Measurements from ENCODE around the gene USPL1. TPM values are rescaled to one million over a fixed set of nuclear protein-coding genes. Genes with fewer than 3 reads are reported as not detected.

Gene USPL1
- polyA plus RNA-seq, 2 of the 4 experiments (the other 2 are of a cell fraction): 7.6 to 22.7 TPM

GRCh38 chr13:30700364-30700763 is 82.6 kb downstream of the USPL1 start (continued):
- TF ChIP-seq, protein P1, sequence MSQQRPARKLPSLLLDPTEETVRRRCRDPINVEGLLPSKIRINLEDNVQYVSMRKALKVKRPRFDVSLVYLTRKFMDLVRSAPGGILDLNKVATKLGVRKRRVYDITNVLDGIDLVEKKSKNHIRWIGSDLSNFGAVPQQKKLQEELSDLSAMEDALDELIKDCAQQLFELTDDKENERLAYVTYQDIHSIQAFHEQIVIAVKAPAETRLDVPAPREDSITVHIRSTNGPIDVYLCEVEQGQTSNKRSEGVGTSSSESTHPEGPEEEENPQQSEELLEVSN (IDR thresholded peaks at IDR 0.05; ENCODE audit: borderline replicate concordance, low read depth): no peak

- 71% methylated on average over 4 of the region's 4 CpGs for WGBS (ENCODE audit: missing lambda C conversion rate)
- H3K4me1 ChIP-seq: no peaks in the 10 kb centered on the region
- no peak overlapping the region for H3K27ac ChIP-seq
- DNase-seq (ENCODE audit: low read depth in 1 of 2, low spot score in 1 of 2): no peak
- no peaks in the 10 kb centered on the region for H3K9me3 ChIP-seq
- H3K4me3 ChIP-seq: no peak overlapping the region
- POLR2A ChIA-PET: no interaction called here
- CTCF ChIA-PET: no interaction called here
- TF ChIP-seq HOXA7 (CRISPR knock-in tag; IDR thresholded peaks at IDR 0.05) (no peak), MAX (IDR thresholded peaks at IDR 0.05) (no peak), NR3C1 (IDR thresholded peaks at IDR 0.05) (no peak), TP53 (CRISPR knock-in tag; IDR thresholded peaks at IDR 0.05) (no peak), TFCP2L1 (CRISPR knock-in tag; IDR thresholded peaks at IDR 0.05) (no peak), RCOR1 (IDR thresholded peaks at IDR 0.05; ENCODE audit: low read depth, low read length) (no peak), NPAS2 (CRISPR knock-in tag; IDR thresholded peaks at IDR 0.05; ENCODE audit: borderline replicate concordance) (no peak), RAD21 (conservative IDR thresholded peaks at IDR 0.05 in 1 of 2, IDR thresholded peaks at IDR 0.05 in 1 of 2) (no peak), ELK1 (IDR thresholded peaks at IDR 0.05; ENCODE audit: low read depth, low read length) (no peak), HES2 (IDR thresholded peaks at IDR 0.05) (no peak), RFX5 (IDR thresholded peaks at IDR 0.05) (no peak), ESRRA (IDR thresholded peaks at IDR 0.05; ENCODE audit: borderline replicate concordance, low read length) (no peak), EP300 (IDR thresholded peaks at IDR 0.05) (no peak), MAFK (IDR thresholded peaks at IDR 0.05; ENCODE audit: partially characterized antibody) (no peak), RNF2 (IDR thresholded peaks at IDR 0.05; ENCODE audit: borderline replicate concordance, low read depth) (no peak), ZFP36 (IDR thresholded peaks at IDR 0.05; ENCODE audit: borderline replicate concordance, partially characterized antibody) (no peak), MYC (IDR thresholded peaks at IDR 0.05; ENCODE audit: borderline replicate concordance, low read length) (no peak)
- TF ChIP-seq, protein P2, sequence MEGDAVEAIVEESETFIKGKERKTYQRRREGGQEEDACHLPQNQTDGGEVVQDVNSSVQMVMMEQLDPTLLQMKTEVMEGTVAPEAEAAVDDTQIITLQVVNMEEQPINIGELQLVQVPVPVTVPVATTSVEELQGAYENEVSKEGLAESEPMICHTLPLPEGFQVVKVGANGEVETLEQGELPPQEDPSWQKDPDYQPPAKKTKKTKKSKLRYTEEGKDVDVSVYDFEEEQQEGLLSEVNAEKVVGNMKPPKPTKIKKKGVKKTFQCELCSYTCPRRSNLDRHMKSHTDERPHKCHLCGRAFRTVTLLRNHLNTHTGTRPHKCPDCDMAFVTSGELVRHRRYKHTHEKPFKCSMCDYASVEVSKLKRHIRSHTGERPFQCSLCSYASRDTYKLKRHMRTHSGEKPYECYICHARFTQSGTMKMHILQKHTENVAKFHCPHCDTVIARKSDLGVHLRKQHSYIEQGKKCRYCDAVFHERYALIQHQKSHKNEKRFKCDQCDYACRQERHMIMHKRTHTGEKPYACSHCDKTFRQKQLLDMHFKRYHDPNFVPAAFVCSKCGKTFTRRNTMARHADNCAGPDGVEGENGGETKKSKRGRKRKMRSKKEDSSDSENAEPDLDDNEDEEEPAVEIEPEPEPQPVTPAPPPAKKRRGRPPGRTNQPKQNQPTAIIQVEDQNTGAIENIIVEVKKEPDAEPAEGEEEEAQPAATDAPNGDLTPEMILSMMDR (IDR thresholded peaks at IDR 0.05): no peak
- TF ChIP-seq, protein P3, sequence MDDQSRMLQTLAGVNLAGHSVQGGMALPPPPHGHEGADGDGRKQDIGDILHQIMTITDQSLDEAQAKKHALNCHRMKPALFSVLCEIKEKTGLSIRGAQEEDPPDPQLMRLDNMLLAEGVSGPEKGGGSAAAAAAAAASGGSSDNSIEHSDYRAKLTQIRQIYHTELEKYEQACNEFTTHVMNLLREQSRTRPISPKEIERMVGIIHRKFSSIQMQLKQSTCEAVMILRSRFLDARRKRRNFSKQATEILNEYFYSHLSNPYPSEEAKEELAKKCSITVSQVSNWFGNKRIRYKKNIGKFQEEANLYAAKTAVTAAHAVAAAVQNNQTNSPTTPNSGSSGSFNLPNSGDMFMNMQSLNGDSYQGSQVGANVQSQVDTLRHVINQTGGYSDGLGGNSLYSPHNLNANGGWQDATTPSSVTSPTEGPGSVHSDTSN (IDR thresholded peaks at IDR 0.05): no peak
- ATAC-seq: no peak
- no peak for FAIRE-seq
- H3K4me2 ChIP-seq: no peak overlapping the region
Measured at GRCh38 chr13:30702006-30702405, 84.3 kb downstream of the USPL1 start.

DNA sequence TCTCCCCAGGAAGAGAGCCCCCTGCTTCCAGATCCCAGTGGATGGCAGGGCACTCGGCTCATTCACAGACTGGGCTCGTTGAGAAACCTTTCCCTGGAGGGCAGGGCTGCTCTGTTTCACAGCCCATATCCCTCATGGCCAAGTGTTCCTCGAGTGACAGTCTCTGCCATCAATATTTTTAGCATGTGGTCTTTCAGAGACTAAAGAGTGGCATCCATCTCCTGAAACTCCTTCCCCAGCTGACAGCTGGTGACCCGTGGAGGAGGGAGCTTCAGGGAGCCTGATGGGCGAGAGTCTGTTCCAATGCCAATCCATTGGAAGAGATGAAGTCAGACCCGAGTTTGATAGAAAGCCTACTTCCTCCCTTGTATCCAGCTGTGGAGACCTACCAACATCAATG is 86.9 kb downstream of the USPL1 start:
- ChIA-PET CTCF (interaction anchor here (0.7 to 4.1 kb wide), 3 partner anchors 12 to 99 kb away, joined by 3 to 21 read pairs (median 3); no protein-coding TSS in a partner anchor), POLR2A (no interaction called here)
- 34% methylated on average over 5 of the region's 6 CpGs for WGBS (ENCODE audit: missing lambda C conversion rate)
- no peaks in the 10 kb centered on the region for H3K4me1 ChIP-seq
- H3K27ac ChIP-seq: no peak overlapping the region
- no peak for TF ChIP-seq ELK1 (IDR thresholded peaks at IDR 0.05; ENCODE audit: low read depth, low read length)
- no peak for TF ChIP-seq ESRRA (IDR thresholded peaks at IDR 0.05; ENCODE audit: borderline replicate concordance, low read length)
- no peak for TF ChIP-seq MAX (IDR thresholded peaks at IDR 0.05)
- TF ChIP-seq FOSB (CRISPR knock-in tag; IDR thresholded peaks at IDR 0.05): no peak
- no peak for TF ChIP-seq ZSCAN20 (CRISPR knock-in tag; IDR thresholded peaks at IDR 0.05)
- no peak for TF ChIP-seq RNF2 (IDR thresholded peaks at IDR 0.05; ENCODE audit: borderline replicate concordance, low read depth)
- H3K4me2 ChIP-seq: no peak overlapping the region
- DNase-seq (ENCODE audit: low read depth in 1 of 2, low spot score in 1 of 2) (no peak), FAIRE-seq (no peak), ATAC-seq (no peak)
- no peak overlapping the region for H3K4me3 ChIP-seq
- H3K9me3 ChIP-seq: no peaks in the 10 kb centered on the region

All from A549 (cell line).